Stimulated activated naive B cell treated with anti-CD40 and anti-IgM and Interleukin-4, amounts not matched to agents 10 μg/mL and 1 μg/mL and 100 μg/mL, for 72 hours (primary cell): ENCODE results near the gene COL6A1.
A peak's percentile ranks its signal among the peaks of the same experiment; 100 is the strongest.

Experiments used
- ATAC-seq, 2 donors: fragments of 150-1000 bp; cut with Tn5 transposase; replicated peaks; 2 replicates each; pipeline ENCODE4 v1.10.0; 2021; ENCODE audit warnings: moderate library complexity in 1 of 2
- DNase-seq: peaks from one replicate; pipeline ENCODE4 v3.0.0; 2021
- H3K27ac Mint-ChIP-seq: one replicate; pipeline ENCODE4 v1.8.0; 2022; ENCODE audit warnings: mild to moderate bottlenecking, mixed read lengths
- H3K27me3 Mint-ChIP-seq, 2 donors: one replicate each; pipeline ENCODE4 v1.8.0; 2022; ENCODE audit warnings: mixed read lengths in 2 of 2
- H3K36me3 Mint-ChIP-seq, 2 donors: one replicate each; pipeline ENCODE4 v1.8.0; 2022; ENCODE audit warnings: mixed read lengths in 2 of 2, mild to moderate bottlenecking in 1 of 2
- H3K4me1 Mint-ChIP-seq, 2 donors: one replicate each; pipeline ENCODE4 v1.8.0; 2022; ENCODE audit warnings: mixed read lengths in 2 of 2, mild to moderate bottlenecking in 1 of 2
- H3K4me3 Mint-ChIP-seq, 2 donors: one replicate each; pipeline ENCODE4 v1.8.0; 2022; ENCODE audit warnings: mild to moderate bottlenecking in 2 of 2, mixed read lengths in 2 of 2, moderate library complexity in 1 of 2
- H3K9me3 Mint-ChIP-seq, 2 donors: one replicate each; pipeline ENCODE4 v1.8.0; 2022; ENCODE audit warnings: mixed read lengths in 2 of 2, mild to moderate bottlenecking in 1 of 2

The COL6A1 gene, protein sequence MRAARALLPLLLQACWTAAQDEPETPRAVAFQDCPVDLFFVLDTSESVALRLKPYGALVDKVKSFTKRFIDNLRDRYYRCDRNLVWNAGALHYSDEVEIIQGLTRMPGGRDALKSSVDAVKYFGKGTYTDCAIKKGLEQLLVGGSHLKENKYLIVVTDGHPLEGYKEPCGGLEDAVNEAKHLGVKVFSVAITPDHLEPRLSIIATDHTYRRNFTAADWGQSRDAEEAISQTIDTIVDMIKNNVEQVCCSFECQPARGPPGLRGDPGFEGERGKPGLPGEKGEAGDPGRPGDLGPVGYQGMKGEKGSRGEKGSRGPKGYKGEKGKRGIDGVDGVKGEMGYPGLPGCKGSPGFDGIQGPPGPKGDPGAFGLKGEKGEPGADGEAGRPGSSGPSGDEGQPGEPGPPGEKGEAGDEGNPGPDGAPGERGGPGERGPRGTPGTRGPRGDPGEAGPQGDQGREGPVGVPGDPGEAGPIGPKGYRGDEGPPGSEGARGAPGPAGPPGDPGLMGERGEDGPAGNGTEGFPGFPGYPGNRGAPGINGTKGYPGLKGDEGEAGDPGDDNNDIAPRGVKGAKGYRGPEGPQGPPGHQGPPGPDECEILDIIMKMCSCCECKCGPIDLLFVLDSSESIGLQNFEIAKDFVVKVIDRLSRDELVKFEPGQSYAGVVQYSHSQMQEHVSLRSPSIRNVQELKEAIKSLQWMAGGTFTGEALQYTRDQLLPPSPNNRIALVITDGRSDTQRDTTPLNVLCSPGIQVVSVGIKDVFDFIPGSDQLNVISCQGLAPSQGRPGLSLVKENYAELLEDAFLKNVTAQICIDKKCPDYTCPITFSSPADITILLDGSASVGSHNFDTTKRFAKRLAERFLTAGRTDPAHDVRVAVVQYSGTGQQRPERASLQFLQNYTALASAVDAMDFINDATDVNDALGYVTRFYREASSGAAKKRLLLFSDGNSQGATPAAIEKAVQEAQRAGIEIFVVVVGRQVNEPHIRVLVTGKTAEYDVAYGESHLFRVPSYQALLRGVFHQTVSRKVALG

DNA sequence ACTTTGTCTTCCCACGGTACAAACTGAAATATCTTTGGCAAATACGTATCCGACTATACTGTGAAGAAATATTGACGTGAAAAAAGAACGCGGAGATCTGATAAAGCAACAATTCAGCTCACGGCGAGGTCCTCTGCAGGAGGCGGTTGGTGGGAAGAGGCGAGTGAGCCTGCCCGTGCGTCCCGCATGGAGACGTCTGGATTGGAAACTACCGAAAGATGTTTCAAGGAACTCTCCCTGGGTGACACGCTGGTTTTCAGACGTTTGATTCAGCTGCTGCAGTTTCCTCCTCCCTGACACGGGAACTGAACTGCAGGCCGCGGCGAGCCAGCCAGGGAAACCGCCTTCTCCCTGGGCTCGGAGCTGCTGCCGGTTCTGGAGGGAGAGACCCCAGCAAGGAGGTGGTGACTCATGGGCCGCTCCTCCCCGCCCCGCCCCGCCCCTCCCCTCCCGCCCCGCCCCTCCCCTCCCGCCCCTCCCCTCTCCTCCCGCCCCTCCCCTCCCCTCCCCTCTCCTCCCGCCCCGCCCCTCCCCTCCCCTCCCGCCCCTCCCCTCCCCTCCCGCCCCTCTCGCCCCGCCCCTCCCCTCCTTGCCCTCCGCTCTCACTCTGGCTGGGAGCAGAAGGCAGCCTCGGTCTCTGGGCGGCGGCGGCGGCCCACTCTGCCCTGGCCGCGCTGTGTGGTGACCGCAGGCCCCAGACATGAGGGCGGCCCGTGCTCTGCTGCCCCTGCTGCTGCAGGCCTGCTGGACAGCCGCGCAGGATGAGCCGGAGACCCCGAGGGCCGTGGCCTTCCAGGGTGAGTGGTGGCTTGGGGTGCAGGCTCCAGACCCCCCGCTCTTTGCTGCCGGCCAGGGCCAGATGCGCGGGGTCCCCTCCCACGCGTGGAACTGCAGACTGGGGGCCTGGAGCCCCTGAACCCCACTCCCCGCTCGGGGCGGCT is at the start of gene COL6A1:
Gene COL6A1, plus strand, starts transcription at position 620 of the 941 bp plus-strand sequence. Its CDS starts 81 bp downstream, at position 701.
- peak; percentile 54 to 64 for ATAC-seq
- H3K9me3 Mint-ChIP-seq, result peaks cover 5 to 7% of the 10 kb centered on the region in 2 donors

DNA sequence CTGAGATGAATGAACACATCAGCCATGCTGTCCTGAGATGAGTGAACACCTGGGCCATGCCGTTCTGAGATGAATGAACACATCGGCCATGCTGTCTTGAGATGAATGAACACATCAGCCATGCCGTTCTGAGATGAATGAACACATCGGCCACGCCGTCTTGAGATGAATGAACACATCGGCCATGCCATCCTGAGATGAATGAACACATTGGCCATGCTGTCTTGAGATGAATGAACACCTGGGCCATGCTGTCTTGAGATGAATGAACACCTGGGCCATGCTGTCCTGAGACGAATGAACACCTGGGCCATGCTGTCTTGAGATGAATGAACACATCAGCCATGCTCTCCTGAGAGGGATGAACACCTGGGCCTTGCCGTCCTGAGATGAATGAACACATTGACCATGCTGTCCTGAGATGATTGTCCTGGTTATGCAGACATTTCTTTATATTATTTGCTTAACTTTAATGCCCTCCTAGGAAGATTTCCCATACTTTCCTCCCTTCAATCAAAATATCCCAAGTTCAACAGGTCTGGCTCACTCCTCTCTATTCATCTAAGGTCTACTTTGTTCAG is 48.6 kb upstream of the COL6A1 start:
- peaks cover 21 to 25% of the 10 kb centered on the region in 2 donors for H3K9me3 Mint-ChIP-seq
- H3K4me1 Mint-ChIP-seq, result no peaks in the 10 kb centered on the region
- H3K4me3 Mint-ChIP-seq, result no peak overlapping the region
- H3K36me3 Mint-ChIP-seq, result peaks cover 5 to 7% of the 10 kb centered on the region in 2 donors
- no peak for DNase-seq
- no peak for ATAC-seq
- H3K27ac Mint-ChIP-seq, result no peak overlapping the region
- peaks cover 0 to 3% of the 10 kb centered on the region in 2 donors for H3K27me3 Mint-ChIP-seq

More for the DNA sequence above, at the start of gene COL6A1:
- Mint-ChIP-seq H3K36me3 (no peaks in the 10 kb centered on the region), H3K4me3 (peak within 1 kb of the TSS; percentile 55 to 60), H3K27me3 (peaks cover 20 to 40% of the 10 kb centered on the region in 2 donors), H3K4me1 (peaks cover 0 to 5% of the 10 kb centered on the region in 2 donors), H3K27ac (no peak within 1 kb of the TSS)
- DNase-seq, result peak; percentile 39

DNA sequence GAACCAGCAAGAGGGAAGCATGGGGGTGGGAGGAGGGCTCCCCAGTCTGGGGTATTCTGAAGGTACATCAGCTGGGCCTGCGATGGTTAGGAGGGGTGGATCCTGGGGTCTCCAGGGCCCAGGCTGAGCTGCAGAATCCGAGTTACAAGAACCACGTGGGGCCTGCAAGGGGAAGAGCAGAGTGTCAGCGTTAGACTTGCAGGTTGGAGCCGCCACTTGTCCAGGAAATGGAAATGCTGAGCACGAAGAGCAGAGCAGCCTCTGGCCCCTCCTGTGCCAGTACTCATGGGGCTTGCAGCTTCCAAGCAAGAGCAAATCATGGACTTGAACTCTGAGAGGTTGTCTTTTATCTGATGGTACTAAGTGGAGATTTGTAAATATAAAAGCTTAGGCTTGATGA is 47.5 kb upstream of the COL6A1 start:
- Mint-ChIP-seq H3K27me3 (no peaks in the 10 kb centered on the region), H3K27ac (no peak overlapping the region), H3K9me3 (peaks cover 21 to 25% of the 10 kb centered on the region in 2 donors), H3K4me1 (no peaks in the 10 kb centered on the region), H3K4me3 (no peak overlapping the region), H3K36me3 (peaks cover 5 to 7% of the 10 kb centered on the region in 2 donors)
- DNase-seq (no peak), ATAC-seq (no peak)

DNA sequence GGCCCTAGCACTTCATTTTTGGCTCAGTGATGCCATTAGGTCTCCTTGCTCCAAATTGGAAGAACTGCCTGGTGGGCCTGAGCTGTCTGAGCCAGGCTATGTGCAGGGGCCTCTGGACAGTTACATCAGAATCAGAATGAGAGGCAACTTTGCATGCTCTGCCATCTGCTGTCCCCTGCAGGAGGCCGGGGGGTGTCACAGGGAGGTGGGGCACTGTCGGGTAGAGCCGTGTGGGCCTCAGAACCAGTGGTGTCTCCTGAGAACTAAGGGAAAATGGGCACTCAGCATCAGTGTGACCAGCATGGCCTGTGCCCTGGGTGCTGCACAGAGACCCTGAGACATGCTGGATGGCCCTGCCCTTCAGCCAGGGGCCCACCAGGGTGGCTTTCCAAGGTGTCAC is 47.0 kb upstream of the COL6A1 start:
- ATAC-seq (no peak), DNase-seq (no peak)
- Mint-ChIP-seq H3K4me1 (no peaks in the 10 kb centered on the region), H3K36me3 (peaks cover 5 to 7% of the 10 kb centered on the region in 2 donors), H3K27ac (no peak overlapping the region), H3K27me3 (no peaks in the 10 kb centered on the region), H3K9me3 (peaks cover 21 to 25% of the 10 kb centered on the region in 2 donors), H3K4me3 (no peak overlapping the region)

DNA sequence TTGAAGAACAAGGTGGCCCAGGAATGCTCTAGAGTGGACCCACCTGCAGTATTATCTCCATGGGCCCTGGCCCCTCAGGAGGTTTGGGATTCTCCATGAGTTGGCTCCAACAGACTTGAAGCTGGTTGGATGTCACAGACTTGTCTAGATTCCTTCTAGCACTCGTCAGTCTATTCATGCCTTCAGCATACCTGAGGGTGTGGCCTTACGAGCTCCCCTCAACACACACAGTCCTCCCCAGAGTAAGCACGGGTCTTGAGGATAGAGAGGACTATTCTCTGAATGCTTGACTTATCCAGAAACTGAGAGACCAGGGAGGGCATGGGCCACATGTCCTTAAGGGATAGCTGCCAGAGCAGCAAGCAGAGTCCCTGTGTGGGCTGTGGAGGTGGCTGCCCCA is 45.9 kb upstream of the COL6A1 start:
- Mint-ChIP-seq H3K9me3 (peaks cover 21 to 25% of the 10 kb centered on the region in 2 donors), H3K4me3 (no peak overlapping the region), H3K36me3 (peaks cover 5 to 7% of the 10 kb centered on the region in 2 donors), H3K4me1 (no peaks in the 10 kb centered on the region), H3K27me3 (no peaks in the 10 kb centered on the region), H3K27ac (no peak overlapping the region)
- DNase-seq (peak; percentile 19), ATAC-seq (no peak)

DNA sequence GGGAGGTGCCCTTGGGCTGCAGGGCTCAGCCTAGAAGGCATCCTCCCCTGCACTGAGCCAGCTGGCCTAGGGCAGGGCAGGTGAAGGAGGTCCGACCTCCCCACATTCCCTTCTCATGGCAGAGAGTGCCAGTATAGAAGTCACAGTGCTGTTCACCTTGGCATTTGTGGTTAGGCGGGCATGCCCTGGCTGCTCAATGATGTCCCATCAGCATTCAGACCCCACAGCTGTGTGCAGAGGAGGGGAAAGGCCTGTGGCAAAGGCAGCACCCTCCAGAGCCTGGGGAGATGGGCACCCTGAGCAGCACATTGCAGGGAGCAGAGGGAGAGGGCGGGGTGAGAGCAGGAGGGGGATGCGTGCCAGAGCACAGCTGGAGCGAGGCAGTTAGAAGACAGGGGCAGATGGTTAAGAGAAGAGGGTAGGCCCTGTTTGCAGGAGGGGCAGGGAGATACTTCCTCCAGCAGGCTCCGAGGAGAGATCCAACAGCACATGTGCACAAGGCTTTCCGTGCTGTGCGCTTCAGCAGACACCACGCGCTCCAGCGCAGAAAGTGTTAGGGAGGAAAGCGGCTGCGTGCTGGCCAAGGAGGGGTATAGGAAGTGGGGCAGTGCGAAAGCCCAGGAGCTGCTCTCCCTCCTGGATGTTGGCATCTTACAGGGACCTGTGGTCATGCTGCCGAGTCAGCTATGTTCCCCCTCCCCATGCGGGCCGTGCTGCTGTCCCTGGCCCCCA is 43.7 kb upstream of the COL6A1 start:
- Mint-ChIP-seq H3K27me3 (peaks cover 0 to 6% of the 10 kb centered on the region in 2 donors), H3K36me3 (peaks cover 5 to 7% of the 10 kb centered on the region in 2 donors), H3K9me3 (peaks cover 21 to 25% of the 10 kb centered on the region in 2 donors), H3K4me3 (no peak overlapping the region), H3K4me1 (no peaks in the 10 kb centered on the region), H3K27ac (no peak overlapping the region)
- no peak for DNase-seq
- no peak for ATAC-seq

DNA sequence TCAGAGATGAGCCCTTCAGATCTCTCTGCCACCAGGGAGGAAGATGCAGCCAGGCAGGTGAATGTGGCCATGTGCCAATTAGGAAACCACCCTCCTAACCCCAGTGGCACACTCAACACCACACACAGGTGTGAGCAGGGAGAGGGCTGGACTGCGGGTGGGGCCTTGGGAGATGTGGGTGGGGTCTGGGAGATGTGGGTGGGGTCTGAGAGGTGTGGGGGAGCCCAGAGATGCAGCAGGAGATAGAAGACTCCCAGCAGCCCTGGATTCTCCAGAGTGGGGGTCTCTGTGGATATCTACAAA is 43.2 kb upstream of the COL6A1 start:
- peaks cover 5 to 7% of the 10 kb centered on the region in 2 donors for H3K36me3 Mint-ChIP-seq
- H3K4me3 Mint-ChIP-seq, result no peak overlapping the region
- peaks cover 0 to 6% of the 10 kb centered on the region in 2 donors for H3K27me3 Mint-ChIP-seq
- H3K4me1 Mint-ChIP-seq, result no peaks in the 10 kb centered on the region
- ATAC-seq (no peak), DNase-seq (no peak)
- peaks cover 23 to 27% of the 10 kb centered on the region in 2 donors for H3K9me3 Mint-ChIP-seq
- no peak overlapping the region for H3K27ac Mint-ChIP-seq

DNA sequence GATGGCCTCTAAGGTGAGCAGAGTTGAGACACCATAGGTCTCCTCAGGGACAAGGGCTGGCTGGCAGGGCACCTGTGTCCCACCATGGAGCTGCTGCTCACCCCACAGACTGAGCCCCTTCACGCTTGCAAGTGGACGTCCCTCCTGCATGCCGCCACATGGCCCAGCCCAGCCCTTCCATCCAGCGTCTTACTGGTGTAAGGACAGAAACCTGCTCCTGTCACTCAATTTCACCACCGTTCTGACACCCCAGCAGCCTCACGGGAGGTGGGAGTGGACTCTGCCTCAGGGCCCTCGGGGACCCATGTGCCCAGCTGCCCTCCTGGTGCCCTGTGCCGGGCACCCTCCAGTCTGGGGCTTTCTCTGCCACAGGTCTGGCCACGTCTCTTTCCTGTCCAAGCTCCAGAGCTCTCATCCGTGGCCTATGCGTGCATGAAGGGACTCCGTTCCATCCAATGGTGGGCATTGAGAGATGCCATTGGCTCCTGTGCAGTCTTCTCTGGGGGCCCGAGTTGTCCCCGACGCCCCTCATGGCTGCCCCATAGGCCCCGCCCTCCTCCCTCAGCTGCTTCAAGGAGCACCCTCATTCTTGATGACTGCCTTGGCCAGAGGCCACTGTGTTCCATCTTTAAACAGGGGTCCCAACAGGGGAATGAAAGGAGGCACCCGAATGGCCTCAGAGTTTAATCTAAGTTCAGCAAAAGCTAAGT is 42.6 kb upstream of the COL6A1 start:
- peaks cover 0 to 6% of the 10 kb centered on the region in 2 donors for H3K27me3 Mint-ChIP-seq
- ATAC-seq, result no peak
- H3K4me1 Mint-ChIP-seq, result no peaks in the 10 kb centered on the region
- no peak for DNase-seq
- H3K9me3 Mint-ChIP-seq, result peaks cover 23 to 30% of the 10 kb centered on the region in 2 donors
- no peak overlapping the region for H3K27ac Mint-ChIP-seq
- peaks cover 5 to 7% of the 10 kb centered on the region in 2 donors for H3K36me3 Mint-ChIP-seq
- no peak overlapping the region for H3K4me3 Mint-ChIP-seq

DNA sequence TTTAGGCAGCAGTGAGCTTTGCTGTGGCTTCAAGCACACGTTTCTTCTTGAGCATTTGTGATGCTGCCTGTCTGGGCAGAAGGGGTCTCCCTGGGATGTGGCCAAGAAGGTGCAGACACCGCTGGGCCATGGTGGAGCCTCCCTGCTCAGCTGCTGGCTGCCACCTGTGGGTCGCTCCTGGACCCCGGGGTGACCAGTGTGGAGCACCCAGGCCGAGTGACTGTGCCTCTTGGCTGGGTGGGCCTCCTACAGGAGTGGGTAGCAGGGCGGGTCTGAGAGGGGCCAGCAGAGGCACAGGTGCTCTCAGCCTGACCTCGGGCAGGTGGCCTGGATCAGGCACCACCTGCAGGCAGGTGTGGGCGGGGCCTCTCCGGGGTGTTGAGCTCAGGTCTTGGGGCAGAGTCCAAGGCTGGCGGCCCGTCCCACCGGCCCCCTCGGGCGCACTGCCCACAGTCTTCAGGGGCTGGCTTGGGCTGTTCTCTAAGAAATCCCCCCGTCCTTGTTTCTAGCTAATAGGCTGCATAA is 42.0 kb upstream of the COL6A1 start:
- peaks cover 20 to 27% of the 10 kb centered on the region in 2 donors for H3K9me3 Mint-ChIP-seq
- DNase-seq (no peak), ATAC-seq (no peak)
- no peak overlapping the region for H3K27ac Mint-ChIP-seq
- peaks cover 2 to 7% of the 10 kb centered on the region in 2 donors for H3K36me3 Mint-ChIP-seq
- H3K4me1 Mint-ChIP-seq, result no peaks in the 10 kb centered on the region
- peaks cover 0 to 6% of the 10 kb centered on the region in 2 donors for H3K27me3 Mint-ChIP-seq
- H3K4me3 Mint-ChIP-seq, result no peak overlapping the region

DNA sequence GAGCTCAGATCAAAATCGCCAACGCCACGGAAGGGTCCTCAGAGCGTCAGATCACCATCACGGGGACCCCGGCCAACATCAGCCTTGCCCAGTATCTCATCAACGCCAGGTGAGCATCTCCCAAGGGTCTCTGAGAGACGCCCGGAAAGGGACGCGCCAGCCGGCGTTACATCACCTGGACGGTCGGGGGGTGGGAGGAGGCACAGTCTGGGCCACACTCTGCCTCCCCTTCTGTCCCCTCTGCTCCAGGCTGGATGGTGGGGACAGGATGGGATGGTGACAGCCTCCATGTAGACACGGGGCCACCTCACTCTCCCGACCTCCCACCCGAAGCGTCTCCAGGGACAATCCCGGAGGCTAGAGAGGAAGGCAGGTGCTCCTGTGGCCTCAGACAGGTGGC is 41.5 kb upstream of the COL6A1 start:
- DNase-seq, result no peak
- no peak for ATAC-seq
- H3K4me3 Mint-ChIP-seq, result no peak overlapping the region
- peaks cover 0 to 6% of the 10 kb centered on the region in 2 donors for H3K27me3 Mint-ChIP-seq
- no peaks in the 10 kb centered on the region for H3K4me1 Mint-ChIP-seq
- H3K9me3 Mint-ChIP-seq, result peaks cover 18 to 25% of the 10 kb centered on the region in 2 donors
- H3K27ac Mint-ChIP-seq, result no peak overlapping the region
- H3K36me3 Mint-ChIP-seq, result peaks cover 0 to 7% of the 10 kb centered on the region in 2 donors

DNA sequence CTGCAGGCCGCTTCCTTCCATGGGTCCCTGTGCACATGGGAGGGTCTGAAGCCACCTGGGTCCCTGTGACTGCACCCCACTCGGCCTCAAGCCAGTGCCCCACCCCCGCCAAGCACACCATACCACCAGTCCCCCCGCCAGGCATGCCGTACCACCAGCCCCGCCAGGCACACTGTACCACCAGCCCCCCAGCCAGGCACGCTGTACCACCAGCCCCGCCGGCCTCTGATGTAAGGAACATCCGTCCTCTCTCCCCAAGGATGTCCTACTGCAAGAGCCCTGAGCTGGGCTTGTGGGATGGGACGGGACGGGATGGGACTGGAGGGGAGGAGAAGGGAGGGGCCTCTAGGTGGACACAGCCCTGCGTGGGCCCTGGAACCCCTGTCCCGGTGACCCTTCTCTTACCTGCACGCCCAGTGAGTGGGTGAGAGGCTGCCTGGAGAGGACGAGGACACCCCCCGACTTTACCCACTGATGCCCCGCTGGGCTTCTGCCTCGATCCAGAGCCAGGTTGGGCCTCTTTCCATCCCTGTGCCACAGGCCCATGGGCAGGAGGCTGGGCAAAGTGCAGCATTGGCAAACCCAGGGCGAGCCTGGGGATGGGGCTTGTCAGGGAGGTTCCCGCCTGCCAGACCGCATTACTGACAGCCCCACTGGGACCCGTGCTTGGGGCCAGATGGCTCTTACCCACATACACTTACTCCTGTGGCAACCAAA is 40.8 kb upstream of the COL6A1 start:
- ATAC-seq, result no peak
- H3K36me3 Mint-ChIP-seq, result peaks cover 0 to 7% of the 10 kb centered on the region in 2 donors
- peaks cover 0 to 6% of the 10 kb centered on the region in 2 donors for H3K27me3 Mint-ChIP-seq
- no peaks in the 10 kb centered on the region for H3K4me1 Mint-ChIP-seq
- no peak overlapping the region for H3K4me3 Mint-ChIP-seq
- no peak overlapping the region for H3K27ac Mint-ChIP-seq
- no peak for DNase-seq
- H3K9me3 Mint-ChIP-seq, result peaks cover 15 to 23% of the 10 kb centered on the region in 2 donors

DNA sequence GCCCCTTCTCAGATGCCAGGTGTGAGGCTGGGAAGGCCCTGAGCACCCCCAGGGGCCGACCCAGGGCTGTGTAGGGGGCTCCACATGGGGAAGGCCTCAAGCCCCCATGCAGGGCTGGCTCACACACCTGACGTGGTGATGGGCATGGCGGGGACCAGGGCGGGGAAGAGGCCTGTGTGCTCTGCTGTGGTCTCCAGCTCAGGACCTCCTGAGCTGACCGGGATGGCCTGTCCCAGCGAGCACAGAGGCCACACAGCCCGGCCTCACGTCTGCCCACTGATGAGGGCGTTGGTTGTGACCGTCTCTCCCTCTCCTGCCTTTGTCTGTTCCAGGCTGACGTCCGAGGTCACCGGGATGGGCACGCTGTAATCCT is 40.2 kb upstream of the COL6A1 start:
- H3K9me3 Mint-ChIP-seq, result peaks cover 13 to 17% of the 10 kb centered on the region in 2 donors
- no peak for ATAC-seq
- H3K36me3 Mint-ChIP-seq, result peaks cover 0 to 7% of the 10 kb centered on the region in 2 donors
- H3K4me3 Mint-ChIP-seq, result no peak overlapping the region
- H3K27me3 Mint-ChIP-seq, result peaks cover 0 to 6% of the 10 kb centered on the region in 2 donors
- no peak overlapping the region for H3K27ac Mint-ChIP-seq
- no peaks in the 10 kb centered on the region for H3K4me1 Mint-ChIP-seq
- no peak for DNase-seq
